Activated CD8-positive, alpha-beta memory T cell treated with anti-CD3 and anti-CD28 coated beads, Interleukin-2, amount 50 U/mL, for 1 hour (primary cell): ENCODE data around the gene WSCD2.

Experiments
- DNase-seq: peaks from one replicate; pipeline ENCODE4 v3.0.0-alpha.2; 2020; ENCODE audit errors: extremely low read depth

WSCD2 gene

GRCh38 chr12:108129017-108129812 is at the start of gene WSCD2:
WSCD2 (plus strand) TSS chr12:108129288; CDS start chr12:108195833, 66,545 bp downstream.
- DNase-seq: no peak

GRCh38 chr12:108079721-108080120 is 49.4 kb upstream of the WSCD2 start:
- DNase-seq: no peak

GRCh38 chr12:108080363-108080762 is 48.7 kb upstream of the WSCD2 start:
- no peak for DNase-seq

GRCh38 chr12:108082485-108082884 is 46.6 kb upstream of the WSCD2 start:
- DNase-seq: no peak

GRCh38 chr12:108087900-108088299 is 41.2 kb upstream of the WSCD2 start:
- DNase-seq: no peak

GRCh38 chr12:108090107-108090899 is 38.8 kb upstream of the WSCD2 start:
- DNase-seq: no peak

- no peak for DNase-seq
Measured at GRCh38 chr12:108090932-108091678, 38.0 kb upstream of the WSCD2 start.

- DNase-seq: no peak
Measured at GRCh38 chr12:108091679-108092051, 37.4 kb upstream of the WSCD2 start.

- no peak for DNase-seq
Measured at GRCh38 chr12:108093209-108093608, 35.9 kb upstream of the WSCD2 start.

GRCh38 chr12:108094056-108094649 is 34.9 kb upstream of the WSCD2 start:
- DNase-seq: no peak

- no peak for DNase-seq
Measured at GRCh38 chr12:108097160-108097911, 31.8 kb upstream of the WSCD2 start.

GRCh38 chr12:108098374-108098773 is 30.7 kb upstream of the WSCD2 start:
- DNase-seq: no peak

- DNase-seq: no peak
Measured at GRCh38 chr12:108099073-108099472, 30.0 kb upstream of the WSCD2 start.

- DNase-seq: no peak
Measured at GRCh38 chr12:108099778-108100489, 29.2 kb upstream of the WSCD2 start.

GRCh38 chr12:108101605-108102175 is 27.4 kb upstream of the WSCD2 start:
- no peak for DNase-seq

GRCh38 chr12:108102363-108102762 is 26.7 kb upstream of the WSCD2 start:
- DNase-seq: no peak

GRCh38 chr12:108103087-108103486 is 26.0 kb upstream of the WSCD2 start:
- no peak for DNase-seq

- no peak for DNase-seq
Measured at GRCh38 chr12:108103517-108103916, 25.6 kb upstream of the WSCD2 start.

GRCh38 chr12:108104657-108105056 is 24.4 kb upstream of the WSCD2 start:
- no peak for DNase-seq

- DNase-seq: no peak
Measured at GRCh38 chr12:108106599-108106998, 22.5 kb upstream of the WSCD2 start.
